ENCODE data around the gene CEBPA.

GRCh38 chr19:33294058-33294798, 8.1 kb downstream of the CEBPA start:
- TF ChIP-seq CTCF (IDR thresholded peaks at IDR 0.05; ENCODE audit: low read length) (no peak), EZH2 (IDR thresholded peaks at IDR 0.05; ENCODE audit: borderline replicate concordance, low read length) (no peak)

All from OCI-LY1 (cell line).